HG03159 (cell line): ENCODE results near the gene NEURL1.
"Not testable (repeated sequence)": the region's sequence is repeated elsewhere in the genome, so short reads cannot be mapped to it uniquely, and the experiment has no call there.

ENCODE experiments used
- ATAC-seq: cut with Tn5 transposase; IDR thresholded peaks from one replicate; pipeline ENCODE4 v1.9.1; 2021; ENCODE audit warnings: mild to moderate bottlenecking, moderate library complexity; ENCODE audit not compliant: unreplicated experiment

NEURL1 gene

DNA sequence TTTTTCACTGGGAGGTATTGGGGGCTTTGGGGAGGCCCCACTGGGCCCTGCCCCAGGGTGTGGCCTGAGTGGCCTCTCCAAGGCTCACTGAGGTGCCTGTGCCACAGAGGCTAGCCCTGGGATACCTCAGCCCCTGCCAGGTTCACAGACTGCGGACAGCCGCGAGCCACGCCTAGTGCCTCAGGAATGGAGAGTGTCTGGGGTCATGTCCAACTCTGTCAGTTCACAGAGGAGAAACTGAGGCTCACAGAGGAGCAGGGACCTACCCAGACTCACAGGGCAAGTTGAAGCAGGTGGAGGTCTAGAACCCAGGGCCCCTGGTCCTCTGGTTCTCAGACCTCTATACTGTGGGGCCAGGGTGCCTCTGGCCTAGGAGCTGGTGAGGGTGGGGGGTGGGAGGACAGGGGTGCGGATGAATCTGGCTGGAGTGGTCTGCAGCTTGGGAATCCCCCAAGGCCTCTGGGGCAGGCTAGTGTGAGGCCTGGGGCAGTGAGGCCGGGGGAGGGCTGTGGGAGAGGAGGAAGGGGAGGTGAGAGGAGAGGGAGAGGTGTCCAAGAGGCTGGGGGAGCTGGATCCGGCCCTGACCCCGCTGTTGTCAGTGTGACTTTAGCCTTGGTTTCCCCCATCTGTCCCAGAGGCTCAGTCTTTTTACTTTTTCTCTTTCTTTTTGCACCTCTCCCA is 20.0 kb downstream of the NEURL1 start:
- ATAC-seq, result no peak

DNA sequence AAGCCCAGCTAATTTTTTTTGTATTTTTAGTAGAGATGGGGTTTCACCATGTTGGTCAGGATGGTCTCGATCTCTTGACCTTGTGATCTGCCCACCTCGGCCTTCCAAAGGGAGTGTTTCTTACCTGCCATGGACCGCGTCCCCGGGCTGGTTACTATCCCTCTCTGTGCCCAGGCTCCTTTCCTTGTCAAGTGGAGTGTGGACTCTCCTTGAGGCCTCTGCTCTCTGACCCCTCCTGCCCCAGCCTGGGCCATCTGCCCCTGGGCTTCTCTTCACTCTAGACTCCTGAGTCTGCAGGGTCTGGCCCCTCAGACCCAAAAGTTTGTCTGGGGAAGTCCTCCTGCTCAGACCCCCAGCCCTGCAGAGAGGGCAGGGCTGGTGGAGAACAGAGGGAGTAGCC is 20.7 kb downstream of the NEURL1 start:
- no peak for ATAC-seq

- no peak for ATAC-seq
Measured at GRCh38 chr10:103517234-103518085, 24.0 kb downstream of the NEURL1 start.

DNA sequence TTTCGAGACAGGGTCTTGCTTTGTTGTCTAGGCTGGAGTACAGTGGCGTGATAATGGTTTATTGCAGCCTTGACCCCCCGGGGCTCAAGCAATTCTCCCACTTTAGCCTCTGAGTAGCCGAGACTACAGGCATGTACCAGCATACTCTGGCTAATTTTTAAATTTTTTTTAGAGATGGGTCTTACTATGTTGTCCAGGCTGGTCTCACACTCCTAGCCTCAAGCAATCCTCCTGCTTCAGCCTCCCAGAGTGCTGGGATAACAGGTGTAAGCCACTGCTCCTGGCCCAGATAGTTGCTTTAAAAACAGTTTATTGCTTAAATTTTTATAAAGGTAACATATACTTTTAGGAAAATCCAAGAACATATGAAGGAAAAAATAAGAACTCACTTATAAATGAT is 26.3 kb downstream of the NEURL1 start:
- ATAC-seq, result no peak

GRCh38 chr10:103522006-103522405 is 28.5 kb downstream of the NEURL1 start:
- ATAC-seq, result not testable (repeated sequence)

DNA sequence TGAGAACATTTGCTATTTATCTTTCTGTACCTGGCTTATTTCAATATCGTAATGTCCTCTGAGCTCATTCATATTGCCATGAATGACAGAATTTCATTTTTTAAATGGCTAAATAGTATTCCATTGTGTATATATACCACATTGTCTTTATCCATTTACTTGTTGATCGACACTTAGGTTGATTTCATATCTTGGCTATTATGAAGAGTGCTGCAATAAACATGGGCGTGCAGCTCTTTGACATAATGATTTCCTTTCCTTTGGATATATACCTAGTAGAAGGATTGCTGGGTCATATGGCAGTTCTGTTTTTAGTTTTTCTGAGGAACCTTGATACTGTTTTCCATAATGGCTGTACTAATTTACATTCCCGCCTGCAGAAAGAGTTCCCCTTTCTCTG is 30.2 kb downstream of the NEURL1 start:
- ATAC-seq, result no peak

- no peak for ATAC-seq
Measured at GRCh38 chr10:103525901-103526300, 32.4 kb downstream of the NEURL1 start.

- not testable (repeated sequence) for ATAC-seq
Measured at GRCh38 chr10:103527476-103527875, 34.0 kb downstream of the NEURL1 start.

DNA sequence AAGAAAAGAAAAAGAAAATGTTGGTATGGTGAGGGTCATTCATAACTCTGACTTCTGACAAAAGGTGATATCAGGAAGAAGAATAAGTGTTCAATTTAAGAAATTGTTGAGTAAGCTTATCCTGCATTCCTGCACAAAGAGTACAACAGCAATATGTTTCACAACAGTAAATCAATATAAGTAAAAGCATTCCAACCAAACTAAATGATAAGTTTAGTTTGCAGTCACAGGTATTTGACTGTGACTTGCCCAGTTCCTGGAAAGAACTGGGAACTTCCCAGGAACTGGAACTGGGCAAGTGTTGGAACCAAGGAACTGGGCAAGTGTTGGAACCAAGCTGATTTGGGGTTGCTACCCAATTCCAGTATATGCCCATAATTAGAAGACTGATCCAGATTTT is 35.0 kb downstream of the NEURL1 start:
- no peak for ATAC-seq

DNA sequence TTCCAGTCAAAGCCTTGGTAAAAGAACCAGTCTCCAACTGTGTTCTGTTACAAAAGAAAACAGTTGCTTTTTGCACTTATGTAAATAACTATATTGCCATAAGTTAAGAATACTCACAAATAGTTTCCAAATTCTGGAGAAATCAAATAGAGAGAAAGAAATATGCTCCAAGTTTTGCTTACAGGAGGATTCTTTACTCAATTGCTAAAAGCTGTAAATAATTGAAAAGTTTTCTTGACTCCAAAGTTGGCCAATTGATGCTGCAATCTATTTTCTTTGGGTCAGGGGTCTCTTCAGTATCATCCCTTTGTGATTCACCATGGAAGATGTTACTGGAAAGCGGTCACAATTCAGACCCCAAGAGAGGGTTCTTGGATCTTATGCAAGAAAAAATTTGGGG is 36.0 kb downstream of the NEURL1 start:
- no peak for ATAC-seq

GRCh38 chr10:103533827-103534226 is 40.3 kb downstream of the NEURL1 start:
- ATAC-seq, result no peak

- no peak for ATAC-seq
Measured at GRCh38 chr10:103534621-103535498, 41.4 kb downstream of the NEURL1 start.

- no peak for ATAC-seq
Measured at GRCh38 chr10:103535595-103535994, 42.1 kb downstream of the NEURL1 start.

- no peak for ATAC-seq
Measured at GRCh38 chr10:103539751-103540150, 46.2 kb downstream of the NEURL1 start.

DNA sequence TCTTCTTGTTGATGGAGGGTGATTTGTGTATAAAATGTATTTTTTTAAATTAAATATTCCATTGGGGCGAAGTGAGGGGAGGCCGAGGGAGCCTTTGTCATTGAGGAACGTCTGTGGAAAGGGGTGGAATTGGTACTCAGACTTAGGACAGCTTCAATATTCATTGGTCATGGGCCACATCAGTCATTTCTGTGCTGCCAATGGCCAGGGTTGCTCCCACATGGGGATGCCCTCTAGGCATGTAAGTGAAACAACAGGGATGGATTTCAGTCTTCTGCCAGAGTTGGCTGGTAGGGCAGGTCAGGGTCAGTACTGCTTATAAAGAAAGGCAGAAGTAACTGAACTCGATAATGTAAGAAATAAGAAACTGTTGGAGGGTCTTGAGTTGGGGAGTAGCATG is 47.2 kb downstream of the NEURL1 start:
- no peak for ATAC-seq

- no peak for ATAC-seq
Measured at GRCh38 chr10:103541616-103542015, 48.1 kb downstream of the NEURL1 start.

DNA sequence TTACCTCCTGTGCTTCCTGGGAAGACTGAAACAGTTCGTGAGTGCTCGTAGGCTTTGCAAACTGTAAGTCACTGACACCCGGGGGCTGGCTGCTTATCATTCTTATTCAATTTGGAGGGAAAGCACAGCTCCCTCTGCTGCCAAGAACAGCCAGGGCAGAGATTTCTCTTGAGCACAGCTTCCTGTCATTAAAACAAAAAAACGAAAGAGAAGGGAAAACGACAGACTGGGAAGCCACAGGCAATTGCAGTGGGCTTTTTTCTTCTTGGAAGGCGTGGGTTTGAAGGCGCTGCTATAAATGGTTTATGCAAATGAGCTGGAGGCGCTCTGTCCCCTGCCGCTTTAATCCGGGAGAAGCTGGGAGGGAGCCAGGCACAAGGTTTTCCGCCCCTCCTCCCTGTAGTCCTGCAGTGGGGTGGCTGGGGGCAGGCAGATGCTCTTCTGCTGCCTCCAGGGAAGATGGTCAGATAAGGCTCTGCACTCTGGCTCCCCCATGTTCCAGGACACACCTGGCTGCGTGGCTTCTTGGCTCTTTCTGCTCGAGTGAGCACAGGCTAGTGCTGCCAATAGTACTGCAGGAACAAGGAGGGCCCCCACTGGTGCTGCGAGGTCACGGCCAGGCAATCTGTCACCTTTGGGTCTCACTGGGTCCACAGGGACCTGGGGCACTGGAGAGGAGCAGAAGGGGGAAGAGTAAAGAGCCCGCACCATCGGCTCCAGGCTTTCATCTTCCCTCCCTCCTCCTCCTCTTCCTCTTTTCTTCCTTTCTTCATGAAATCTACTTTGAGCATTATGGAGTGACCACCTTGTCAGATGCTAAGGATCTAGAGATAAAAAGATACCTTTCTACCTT is 49.5 kb downstream of the NEURL1 start:
- no peak for ATAC-seq

GRCh38 chr10:103543617-103544525 is 50.4 kb downstream of the NEURL1 start:
- ATAC-seq, result no peak

GRCh38 chr10:103544657-103545310 is 51.3 kb downstream of the NEURL1 start:
- no peak for ATAC-seq
